ENCODE results near the gene NTN5. TPM values are rescaled to one million over a fixed set of nuclear protein-coding genes. Genes with fewer than 3 reads are reported as not detected.

Gene NTN5
- total and polyA plus RNA-seq, 9 of the 15 experiments (the other 6 are each of a cell fraction or from before 2014, with no cell fraction given), result not detected

DNA sequence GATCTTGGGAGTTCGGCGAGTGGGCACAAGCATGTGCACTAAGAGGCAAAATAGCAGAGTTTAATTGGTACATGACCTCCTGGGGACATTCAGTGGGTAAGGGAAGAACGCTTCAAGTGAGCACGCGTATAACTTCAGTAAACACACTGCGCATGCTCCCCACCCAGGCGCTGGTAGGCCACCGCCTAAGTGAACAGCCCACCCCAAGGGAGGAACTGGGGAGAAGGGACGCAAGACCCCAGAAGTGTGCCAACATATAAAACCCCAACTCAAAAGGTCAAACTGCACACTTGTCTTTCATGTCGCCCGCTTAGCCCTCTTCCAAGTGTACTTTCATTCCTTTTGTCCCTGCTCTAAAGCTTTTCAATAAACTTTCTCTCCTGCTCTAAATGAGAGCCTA is 10.5 kb upstream of the NTN5 start:
- POLR2A ChIA-PET, result no interaction called here
- Histone ChIP-seq H3K9me1 (ENCODE audit: control insufficient read depth, insufficient read depth, low read length) (no peaks in the 10 kb centered on the region), H3K4me2 (ENCODE audit: insufficient read depth, low read length) (no peak overlapping the region), H4K20me1 (replicated peaks; ENCODE audit: control insufficient read depth, insufficient read depth, low read length) (no peaks in the 10 kb centered on the region), H3K4me3 (no peak overlapping the region), H3K27ac (ENCODE audit: extremely low read depth, low read depth, low read length) (no peak overlapping the region), H3K79me2 (ENCODE audit: control insufficient read depth, insufficient read depth, low read length) (no peaks in the 10 kb centered on the region), H2AFZ (ENCODE audit: low read depth, low read length) (no peak overlapping the region), H3K9me3 (replicated peaks; ENCODE audit: control insufficient read depth, insufficient read depth, low read depth, low read length) (no peaks in the 10 kb centered on the region), H3K36me3 (ENCODE audit: control insufficient read depth, insufficient read depth, low read length) (no peaks in the 10 kb centered on the region), H3K9ac (ENCODE audit: insufficient read depth in 1 of 2, low read depth in 2 of 2, low read length in 2 of 2) (no peak overlapping the region), H3K27me3 (ENCODE audit: control insufficient read depth in 2 of 2, insufficient read depth in 2 of 2, low read length in 2 of 2) (no peaks in the 10 kb centered on the region), H3K4me1 (replicated peaks in 1 of 2; ENCODE audit: control insufficient read depth in 2 of 2, insufficient read depth in 2 of 2, low read length in 2 of 2) (peaks cover 16 to 42% of the 10 kb centered on the region in 2 experiments)
- DNase-seq (ENCODE audit: extremely low read depth in 1 of 4, low spot score in 3 of 4) (no peak), FAIRE-seq (no peak), ATAC-seq (no peak)
- 79% methylated on average over 9 of the region's 11 CpGs for WGBS (ENCODE audit: insufficient coverage, low coverage, missing lambda C conversion rate)
- in situ Hi-C loops (cut with MboI) (no loop called here), intact Hi-C loops (cut with micrococcal nuclease) (no loop called here)
- TF ChIP-seq GTF2A2 (tag; IDR thresholded peaks at IDR 0.05) (no peak), ZFP36 (IDR thresholded peaks at IDR 0.05; ENCODE audit: low read depth, low read length, partially characterized antibody) (no peak), ZNF507 (tag; conservative IDR thresholded peaks at IDR 0.05) (no peak), RFX1 (IDR thresholded peaks at IDR 0.05) (no peak), CHD4 (IDR thresholded peaks at IDR 0.05; ENCODE audit: insufficient read depth, insufficient replicate concordance, low read depth, low read length, poor library complexity, severe bottlenecking) (no peak)
- TF ChIP-seq, protein P1, sequence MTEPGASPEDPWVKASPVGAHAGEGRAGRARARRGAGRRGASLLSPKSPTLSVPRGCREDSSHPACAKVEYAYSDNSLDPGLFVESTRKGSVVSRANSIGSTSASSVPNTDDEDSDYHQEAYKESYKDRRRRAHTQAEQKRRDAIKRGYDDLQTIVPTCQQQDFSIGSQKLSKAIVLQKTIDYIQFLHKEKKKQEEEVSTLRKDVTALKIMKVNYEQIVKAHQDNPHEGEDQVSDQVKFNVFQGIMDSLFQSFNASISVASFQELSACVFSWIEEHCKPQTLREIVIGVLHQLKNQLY (CRISPR knock-in tag; conservative IDR thresholded peaks at IDR 0.05), result no peak
- TF ChIP-seq, protein P2, sequence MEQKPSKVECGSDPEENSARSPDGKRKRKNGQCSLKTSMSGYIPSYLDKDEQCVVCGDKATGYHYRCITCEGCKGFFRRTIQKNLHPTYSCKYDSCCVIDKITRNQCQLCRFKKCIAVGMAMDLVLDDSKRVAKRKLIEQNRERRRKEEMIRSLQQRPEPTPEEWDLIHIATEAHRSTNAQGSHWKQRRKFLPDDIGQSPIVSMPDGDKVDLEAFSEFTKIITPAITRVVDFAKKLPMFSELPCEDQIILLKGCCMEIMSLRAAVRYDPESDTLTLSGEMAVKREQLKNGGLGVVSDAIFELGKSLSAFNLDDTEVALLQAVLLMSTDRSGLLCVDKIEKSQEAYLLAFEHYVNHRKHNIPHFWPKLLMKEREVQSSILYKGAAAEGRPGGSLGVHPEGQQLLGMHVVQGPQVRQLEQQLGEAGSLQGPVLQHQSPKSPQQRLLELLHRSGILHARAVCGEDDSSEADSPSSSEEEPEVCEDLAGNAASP (IDR thresholded peaks at IDR 0.05), result no peak
- CTCF ChIA-PET (ENCODE audit: low intra/inter-chr PET ratio), result no interaction called here
- no TSS peak for BruUV-seq (replicated peaks)
